Lower lobe of right lung (tissue), 2 donors: ENCODE data around the gene CPPED1. TPM values are rescaled to one million over a fixed set of nuclear protein-coding genes. Genes with fewer than 3 reads are reported as not detected.

ENCODE experiments used
- ATAC-seq, 2 donors: fragments of 200-7000 bp; cut with Tn5 transposase; one replicate each; pipeline ENCODE4 v1.9.1; 2020 to 2022; ENCODE audit warnings: mild to moderate bottlenecking in 2 of 2, moderate library complexity in 2 of 2
- DNase-seq: peaks from one replicate; pipeline ENCODE4 v3.0.0-alpha.2; 2020
- H3K27ac ChIP-seq: fragments of 200-600 bp; one replicate; pipeline ENCODE4 v1.8.0; 2022
- H3K27me3 ChIP-seq: fragments of 200-600 bp; one replicate; pipeline ENCODE4 v1.8.0; 2022; ENCODE audit warnings: low read depth
- H3K36me3 ChIP-seq: fragments of 200-600 bp; one replicate; pipeline ENCODE4 v1.8.0; 2022; ENCODE audit warnings: mild to moderate bottlenecking
- H3K4me1 ChIP-seq: fragments of 200-600 bp; one replicate; pipeline ENCODE4 v1.8.0; 2022
- H3K4me3 ChIP-seq: fragments of 200-600 bp; one replicate; pipeline ENCODE4 v1.8.0; 2022; ENCODE audit warnings: mild to moderate bottlenecking
- H3K9me3 ChIP-seq: fragments of 200-600 bp; one replicate; pipeline ENCODE4 v1.8.0; 2022
- intact Hi-C: fragments of 100-400 bp; cut with DNase I; formaldehyde crosslinking; loops from one replicate; pipeline ENCODE4 v1.11.0; 2022
- total RNA-seq: library from RNA; stranded (reverse); fragmentation: NEBNext Ultra II Directional; extraction: Animal tissue kit (Norgen Biotek cat#: 25700); gene quantifications from one replicate; pipeline ENCODE4 v1.2.1, GENCODE V29; 2021
- TF ChIP-seq, protein P1 (sequence below): fragments of 200-600 bp; IDR thresholded peaks from one replicate; pipeline ENCODE4 v1.8.0; 2022; ENCODE audit warnings: antibody characterized with exemption, mild to moderate bottlenecking
- donor health status: DM: no; HTN: yes; CAD: no; lungs with severe emphysema.

The CPPED1 gene
- total RNA-seq, 1 donor from 2014 or later: 33.0 TPM

DNA sequence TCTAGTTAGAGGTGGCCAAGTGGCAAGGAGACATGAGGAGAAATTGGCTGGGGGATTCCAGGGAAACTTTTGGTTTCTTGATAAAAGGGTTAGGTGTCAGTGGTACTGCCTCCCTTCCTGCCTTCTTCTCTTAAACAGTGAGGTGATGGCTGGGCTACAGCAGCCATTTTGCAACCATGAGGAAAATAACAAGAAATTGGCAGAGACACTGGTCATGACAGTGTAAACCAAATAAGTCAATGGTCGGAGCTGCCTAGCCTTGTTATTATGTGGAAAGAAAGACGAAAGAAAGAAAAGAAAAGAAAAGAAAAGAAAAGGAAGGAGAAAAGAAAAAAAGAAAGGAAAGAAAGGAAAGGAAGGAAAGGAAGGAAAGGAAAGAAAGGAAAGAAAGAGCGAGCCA, 63.9 kb downstream of the CPPED1 start:
- intact Hi-C loops: no loop called here
- ATAC-seq (no peak), DNase-seq (no peak)
- no peaks in the 10 kb centered on the region for H3K27me3 ChIP-seq
- TF ChIP-seq, protein P1, sequence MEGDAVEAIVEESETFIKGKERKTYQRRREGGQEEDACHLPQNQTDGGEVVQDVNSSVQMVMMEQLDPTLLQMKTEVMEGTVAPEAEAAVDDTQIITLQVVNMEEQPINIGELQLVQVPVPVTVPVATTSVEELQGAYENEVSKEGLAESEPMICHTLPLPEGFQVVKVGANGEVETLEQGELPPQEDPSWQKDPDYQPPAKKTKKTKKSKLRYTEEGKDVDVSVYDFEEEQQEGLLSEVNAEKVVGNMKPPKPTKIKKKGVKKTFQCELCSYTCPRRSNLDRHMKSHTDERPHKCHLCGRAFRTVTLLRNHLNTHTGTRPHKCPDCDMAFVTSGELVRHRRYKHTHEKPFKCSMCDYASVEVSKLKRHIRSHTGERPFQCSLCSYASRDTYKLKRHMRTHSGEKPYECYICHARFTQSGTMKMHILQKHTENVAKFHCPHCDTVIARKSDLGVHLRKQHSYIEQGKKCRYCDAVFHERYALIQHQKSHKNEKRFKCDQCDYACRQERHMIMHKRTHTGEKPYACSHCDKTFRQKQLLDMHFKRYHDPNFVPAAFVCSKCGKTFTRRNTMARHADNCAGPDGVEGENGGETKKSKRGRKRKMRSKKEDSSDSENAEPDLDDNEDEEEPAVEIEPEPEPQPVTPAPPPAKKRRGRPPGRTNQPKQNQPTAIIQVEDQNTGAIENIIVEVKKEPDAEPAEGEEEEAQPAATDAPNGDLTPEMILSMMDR: no peak
- peaks cover 4% of the 10 kb centered on the region for H3K36me3 ChIP-seq
- H3K9me3 ChIP-seq: peaks cover 6% of the 10 kb centered on the region
- H3K4me3 ChIP-seq: no peak overlapping the region
- no peaks in the 10 kb centered on the region for H3K4me1 ChIP-seq
- H3K27ac ChIP-seq: no peak overlapping the region

DNA sequence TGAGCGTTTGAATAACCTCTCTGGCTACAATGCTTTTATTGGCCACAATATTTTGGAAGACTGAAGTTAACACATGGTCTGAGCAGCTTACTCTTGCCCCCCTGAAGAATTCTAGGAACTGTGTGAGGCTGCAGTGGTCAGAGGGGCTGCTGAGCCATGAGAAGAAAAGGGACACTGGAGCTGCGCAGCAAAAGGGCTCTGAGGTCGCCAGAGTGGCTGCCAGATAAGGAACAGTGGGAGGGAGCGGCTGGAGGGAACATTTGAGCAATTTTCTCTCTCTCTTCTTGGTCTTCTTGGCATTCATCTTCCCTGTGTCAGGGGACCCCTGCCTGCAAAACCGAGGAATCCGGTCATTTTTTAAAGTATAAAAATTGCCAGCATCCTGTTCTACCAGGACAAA, 66.1 kb downstream of the CPPED1 start:
- intact Hi-C loops: no loop called here
- Histone ChIP-seq H3K4me1 (no peaks in the 10 kb centered on the region), H3K36me3 (peaks cover 4% of the 10 kb centered on the region), H3K27ac (no peak overlapping the region), H3K27me3 (no peaks in the 10 kb centered on the region), H3K4me3 (no peak overlapping the region), H3K9me3 (peaks cover 14% of the 10 kb centered on the region)
- no peak for ATAC-seq
- no peak for DNase-seq
- TF ChIP-seq, protein P1: no peak

DNA sequence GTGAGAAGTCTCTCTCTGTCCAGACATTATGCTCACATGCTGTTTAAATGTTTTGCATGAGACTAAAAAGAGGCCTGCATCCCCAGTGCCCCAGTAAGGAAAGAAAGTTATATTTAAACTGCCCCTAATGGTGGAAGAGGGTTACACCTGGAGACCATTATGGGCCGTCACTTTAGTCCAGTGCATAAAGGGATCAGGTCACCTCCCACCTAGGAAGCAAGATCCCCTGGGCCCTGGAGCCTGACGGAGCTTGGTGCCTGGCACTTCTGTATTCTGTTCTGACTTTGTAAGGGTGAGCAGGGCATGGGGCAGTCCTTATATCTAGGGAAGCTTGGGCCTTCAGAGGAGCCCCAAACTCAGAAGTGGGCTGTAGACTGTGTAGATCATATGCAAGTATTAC, 67.9 kb downstream of the CPPED1 start:
- Histone ChIP-seq H3K4me3 (no peak overlapping the region), H3K4me1 (no peaks in the 10 kb centered on the region), H3K27me3 (no peaks in the 10 kb centered on the region), H3K9me3 (peaks cover 18% of the 10 kb centered on the region), H3K27ac (no peak overlapping the region), H3K36me3 (peaks cover 4% of the 10 kb centered on the region)
- DNase-seq (no peak), ATAC-seq (no peak)
- TF ChIP-seq, protein P1: no peak
- intact Hi-C loops: no loop called here

DNA sequence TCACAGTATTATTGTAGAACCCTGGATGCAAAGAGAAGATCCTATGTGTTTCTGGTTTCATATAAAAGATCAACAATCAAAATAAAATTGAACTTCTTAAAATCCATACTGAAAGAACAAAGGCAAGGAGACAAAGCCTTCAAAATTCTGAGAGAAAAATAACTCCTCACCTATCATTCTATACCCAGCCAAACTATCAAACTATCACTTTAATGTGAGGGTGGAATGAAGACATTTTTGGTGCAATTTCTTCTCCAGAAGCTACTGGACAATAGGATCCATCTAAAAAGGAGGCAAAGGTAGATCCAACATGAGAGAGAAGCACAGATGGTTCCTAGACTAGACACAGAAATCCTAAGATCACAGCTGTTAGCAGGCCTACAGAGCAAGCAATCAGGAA, 71.1 kb downstream of the CPPED1 start:
- Histone ChIP-seq H3K9me3 (peaks cover 15% of the 10 kb centered on the region), H3K36me3 (peaks cover 3% of the 10 kb centered on the region), H3K27me3 (no peaks in the 10 kb centered on the region), H3K4me3 (no peak overlapping the region), H3K4me1 (no peaks in the 10 kb centered on the region), H3K27ac (no peak overlapping the region)
- no peak for ATAC-seq
- no peak for DNase-seq
- TF ChIP-seq, protein P1: no peak
- intact Hi-C loops: no loop called here

DNA sequence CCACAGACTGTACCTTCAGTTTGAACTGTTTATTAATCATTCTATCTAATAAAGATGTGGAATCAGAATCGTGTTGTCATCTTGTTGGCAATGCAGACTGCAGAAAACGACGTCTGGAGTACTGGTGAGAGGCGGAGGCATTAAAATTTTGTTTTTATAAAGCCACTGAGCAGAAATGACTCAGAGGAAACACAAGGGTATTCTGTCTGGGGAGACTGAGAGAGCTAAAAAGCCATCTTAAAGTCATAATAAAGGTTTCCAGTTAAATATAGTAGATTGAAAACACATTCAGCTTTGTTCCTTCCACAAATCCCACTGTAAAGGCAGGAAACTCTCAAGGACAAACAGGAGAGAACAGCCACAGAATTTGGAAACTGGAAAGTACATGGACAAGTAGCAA, 74.2 kb downstream of the CPPED1 start:
- Histone ChIP-seq H3K27ac (no peak overlapping the region), H3K4me1 (no peaks in the 10 kb centered on the region), H3K9me3 (peaks cover 15% of the 10 kb centered on the region), H3K36me3 (no peaks in the 10 kb centered on the region), H3K4me3 (no peak overlapping the region), H3K27me3 (no peaks in the 10 kb centered on the region)
- intact Hi-C loops: no loop called here
- TF ChIP-seq, protein P1: no peak
- ATAC-seq: no peak
- no peak for DNase-seq

DNA sequence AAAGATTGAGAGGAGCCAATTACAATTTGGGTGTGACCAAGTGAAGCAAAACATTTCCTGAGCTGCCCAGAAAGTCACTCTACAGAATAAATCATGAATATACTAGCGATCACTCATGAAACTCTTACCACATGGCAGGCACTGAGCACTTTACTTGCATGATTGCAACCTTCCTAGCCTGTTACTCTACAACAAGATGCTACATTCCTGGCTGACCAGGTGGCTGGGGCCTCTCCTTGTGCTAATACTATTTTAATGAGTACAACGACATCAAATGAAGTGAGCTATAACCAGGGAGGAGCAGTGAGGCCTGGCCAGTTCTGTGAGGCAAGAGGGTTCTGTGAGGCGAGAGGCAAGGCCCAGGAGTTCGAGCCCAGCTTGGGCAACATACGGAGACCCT, 75.2 kb downstream of the CPPED1 start:
- Histone ChIP-seq H3K36me3 (no peaks in the 10 kb centered on the region), H3K27ac (no peak overlapping the region), H3K4me3 (no peak overlapping the region), H3K27me3 (no peaks in the 10 kb centered on the region), H3K4me1 (no peaks in the 10 kb centered on the region), H3K9me3 (peaks cover 13% of the 10 kb centered on the region)
- ATAC-seq (no peak), DNase-seq (no peak)
- intact Hi-C loops: no loop called here
- TF ChIP-seq, protein P1: no peak
